Measurements from ENCODE around the gene TP73.

Gene TP73

GRCh38 chr1:3650248-3651025 is 1.9 kb upstream of the TP73 start:
- Histone ChIP-seq H3K27me3 (ENCODE audit: control insufficient read depth, low read length) (no peaks in the 10 kb centered on the region), H3K4me1 (ENCODE audit: control insufficient read depth, low read length) (peaks cover 44% of the 10 kb centered on the region), H3K27ac (ENCODE audit: low read depth, low read length) (no peak overlapping the region), H3K9me3 (ENCODE audit: control insufficient read depth, insufficient read depth, low read length) (no peaks in the 10 kb centered on the region), H3K4me2 (ENCODE audit: low read length) (peak overlapping the region; percentile 11; the same call in 1 of the 2 replicates), H3F3A (ENCODE audit: control insufficient read depth, insufficient read depth) (peaks cover 9% of the 10 kb centered on the region), H4K20me1 (ENCODE audit: control insufficient read depth, insufficient read depth, low read depth, low read length) (no peaks in the 10 kb centered on the region), H3K79me2 (ENCODE audit: control insufficient read depth, low read length) (peaks cover 42% of the 10 kb centered on the region), H3K9me2 (replicated peaks; ENCODE audit: control insufficient read depth, low read length) (no peaks in the 10 kb centered on the region), H3K4me3 (ENCODE audit: low read length) (peak overlapping the region; percentile 82; the same call in 1 of the 2 replicates), H3K36me3 (ENCODE audit: control insufficient read depth, low read length) (peaks cover 27% of the 10 kb centered on the region)
- TF ChIP-seq, protein P1, sequence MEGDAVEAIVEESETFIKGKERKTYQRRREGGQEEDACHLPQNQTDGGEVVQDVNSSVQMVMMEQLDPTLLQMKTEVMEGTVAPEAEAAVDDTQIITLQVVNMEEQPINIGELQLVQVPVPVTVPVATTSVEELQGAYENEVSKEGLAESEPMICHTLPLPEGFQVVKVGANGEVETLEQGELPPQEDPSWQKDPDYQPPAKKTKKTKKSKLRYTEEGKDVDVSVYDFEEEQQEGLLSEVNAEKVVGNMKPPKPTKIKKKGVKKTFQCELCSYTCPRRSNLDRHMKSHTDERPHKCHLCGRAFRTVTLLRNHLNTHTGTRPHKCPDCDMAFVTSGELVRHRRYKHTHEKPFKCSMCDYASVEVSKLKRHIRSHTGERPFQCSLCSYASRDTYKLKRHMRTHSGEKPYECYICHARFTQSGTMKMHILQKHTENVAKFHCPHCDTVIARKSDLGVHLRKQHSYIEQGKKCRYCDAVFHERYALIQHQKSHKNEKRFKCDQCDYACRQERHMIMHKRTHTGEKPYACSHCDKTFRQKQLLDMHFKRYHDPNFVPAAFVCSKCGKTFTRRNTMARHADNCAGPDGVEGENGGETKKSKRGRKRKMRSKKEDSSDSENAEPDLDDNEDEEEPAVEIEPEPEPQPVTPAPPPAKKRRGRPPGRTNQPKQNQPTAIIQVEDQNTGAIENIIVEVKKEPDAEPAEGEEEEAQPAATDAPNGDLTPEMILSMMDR (IDR thresholded peaks at IDR 0.05; ENCODE audit: low read depth, low read length, poor library complexity, severe bottlenecking) = no peak
- TF ChIP-seq EZH2phosphoT487 (IDR thresholded peaks at IDR 0.05; ENCODE audit: borderline replicate concordance, low read length) = no peak

DNA sequence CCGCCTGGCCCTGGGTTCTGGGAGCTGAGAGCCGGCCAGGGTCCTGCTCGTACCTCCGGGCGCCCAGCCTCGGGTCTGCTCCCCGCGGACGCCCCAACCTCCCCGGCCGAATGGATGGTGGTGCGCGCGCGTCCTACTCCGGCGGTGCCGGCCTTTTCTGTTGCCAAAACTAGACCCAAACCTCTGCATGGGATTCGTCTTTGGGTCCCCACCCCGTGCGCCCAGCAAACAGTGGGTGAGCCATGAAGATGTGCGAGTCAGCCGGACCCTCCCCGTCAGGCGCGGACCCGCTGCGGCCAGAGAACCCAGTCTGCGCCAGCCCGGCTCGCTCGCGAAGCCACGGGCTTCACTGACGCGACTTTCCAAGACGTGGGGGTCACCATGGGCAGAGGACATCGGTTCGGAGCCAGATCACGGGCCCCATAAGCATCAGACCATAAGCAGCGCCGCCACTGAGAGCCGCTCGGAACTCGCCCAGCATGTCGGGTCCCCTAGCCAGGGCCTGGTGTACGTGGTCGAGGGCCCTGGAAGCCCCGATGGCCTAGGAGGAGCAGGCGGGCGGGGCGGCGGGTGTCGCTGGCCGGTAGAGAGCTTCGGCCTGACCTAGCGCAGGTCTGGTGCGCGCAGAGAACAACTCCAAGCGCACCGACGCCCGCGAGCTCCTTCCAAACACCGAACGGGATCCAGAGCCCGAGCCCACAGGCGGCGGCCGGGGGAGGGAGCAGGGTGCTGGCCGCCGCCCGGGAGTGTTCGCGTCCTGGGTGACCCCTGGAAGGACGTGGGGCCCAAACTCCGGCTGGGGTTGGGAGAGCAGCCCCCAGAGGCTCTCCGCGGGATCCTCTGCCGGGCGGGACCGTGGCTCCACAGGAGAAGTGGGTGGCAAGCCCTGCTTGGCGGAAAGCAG is 1.0 kb upstream of the TP73 start:
- H3K4me2 ChIP-seq (ENCODE audit: low read length) = peak overlapping the region; percentile 82
- no peaks in the 10 kb centered on the region for H3K27me3 ChIP-seq (ENCODE audit: control insufficient read depth, low read length)

DNA sequence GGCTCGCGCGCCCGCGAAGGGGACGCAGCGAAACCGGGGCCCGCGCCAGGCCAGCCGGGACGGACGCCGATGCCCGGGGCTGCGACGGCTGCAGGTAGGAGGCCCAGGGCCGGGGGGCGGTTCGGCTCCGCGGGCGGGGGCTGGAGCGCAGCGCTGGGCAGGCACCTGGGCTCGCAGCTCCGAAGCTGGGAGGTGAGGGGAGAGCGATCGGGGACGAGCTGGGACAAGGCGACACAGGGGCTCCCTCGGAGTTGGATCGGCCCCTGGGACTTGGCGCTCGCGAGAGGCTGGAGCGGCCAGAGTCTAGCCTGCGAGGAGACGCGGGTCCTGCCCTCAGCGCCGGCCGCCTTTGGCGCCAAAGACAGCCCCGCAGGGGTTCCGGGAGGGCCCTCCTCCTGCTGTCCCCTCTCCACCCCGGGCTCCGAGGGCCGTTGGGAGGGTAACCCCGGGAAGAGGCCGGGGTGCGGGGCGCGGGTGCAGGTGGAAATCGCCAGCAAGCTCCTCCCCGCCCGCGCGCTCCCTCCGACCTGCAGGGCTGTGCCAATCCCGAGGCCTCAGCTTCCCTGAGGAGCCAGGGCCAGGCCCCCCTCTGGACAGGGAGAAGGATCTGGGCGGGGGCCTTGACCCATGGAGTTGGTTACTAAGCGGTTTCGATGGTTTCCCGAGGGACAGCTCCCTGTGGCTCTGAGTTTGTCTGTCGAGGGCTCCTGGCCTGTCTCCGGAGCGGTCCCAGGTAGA is 401 bp downstream of the TP73 start:
- TF ChIP-seq EZH2phosphoT487 (IDR thresholded peaks at IDR 0.05; ENCODE audit: borderline replicate concordance, low read length) = no peak
- TF ChIP-seq, protein P1 (IDR thresholded peaks at IDR 0.05; ENCODE audit: low read depth, low read length, poor library complexity, severe bottlenecking) = no peak
- no peaks in the 10 kb centered on the region for H4K20me1 ChIP-seq (ENCODE audit: control insufficient read depth, insufficient read depth, low read depth, low read length)
- H3K27me3 ChIP-seq (ENCODE audit: control insufficient read depth, low read length) = no peaks in the 10 kb centered on the region
- H3K4me1 ChIP-seq (ENCODE audit: control insufficient read depth, low read length) = peaks cover 65% of the 10 kb centered on the region
- H3K27ac ChIP-seq (ENCODE audit: low read depth, low read length) = no peak overlapping the region
- peak overlapping the region; percentile 82 for H3K4me2 ChIP-seq (ENCODE audit: low read length)
- peaks cover 6% of the 10 kb centered on the region for H3K36me3 ChIP-seq (ENCODE audit: control insufficient read depth, low read length)
- peaks cover 11% of the 10 kb centered on the region for H3F3A ChIP-seq (ENCODE audit: control insufficient read depth, insufficient read depth)
- peaks cover 63% of the 10 kb centered on the region for H3K79me2 ChIP-seq (ENCODE audit: control insufficient read depth, low read length)
- no peaks in the 10 kb centered on the region for H3K9me2 ChIP-seq (replicated peaks; ENCODE audit: control insufficient read depth, low read length)
- no peaks in the 10 kb centered on the region for H3K9me3 ChIP-seq (ENCODE audit: control insufficient read depth, insufficient read depth, low read length)
- H3K4me3 ChIP-seq (ENCODE audit: low read length) = peak overlapping the region; percentile 83

More for the DNA sequence above, 1.0 kb upstream of the TP73 start:
- H3K36me3 ChIP-seq (ENCODE audit: control insufficient read depth, low read length) = peaks cover 19% of the 10 kb centered on the region
- peaks cover 48% of the 10 kb centered on the region for H3K79me2 ChIP-seq (ENCODE audit: control insufficient read depth, low read length)
- peaks cover 53% of the 10 kb centered on the region for H3K4me1 ChIP-seq (ENCODE audit: control insufficient read depth, low read length)
- H3K9me2 ChIP-seq (replicated peaks; ENCODE audit: control insufficient read depth, low read length) = no peaks in the 10 kb centered on the region
- H3K27ac ChIP-seq (ENCODE audit: low read depth, low read length) = no peak overlapping the region
- H3F3A ChIP-seq (ENCODE audit: control insufficient read depth, insufficient read depth) = peaks cover 9% of the 10 kb centered on the region
- peak overlapping the region; percentile 83 for H3K4me3 ChIP-seq (ENCODE audit: low read length)
- H3K9me3 ChIP-seq (ENCODE audit: control insufficient read depth, insufficient read depth, low read length) = no peaks in the 10 kb centered on the region
- TF ChIP-seq, protein P1 (IDR thresholded peaks at IDR 0.05; ENCODE audit: low read depth, low read length, poor library complexity, severe bottlenecking) = no peak
- no peak for TF ChIP-seq EZH2phosphoT487 (IDR thresholded peaks at IDR 0.05; ENCODE audit: borderline replicate concordance, low read length)
- H4K20me1 ChIP-seq (ENCODE audit: control insufficient read depth, insufficient read depth, low read depth, low read length) = no peaks in the 10 kb centered on the region

Data from DOHH2 (cell line).